GOT3 (cell line): ENCODE measurements around the gene EIF3I.

Experiments
- DNase-seq: peaks from one replicate; lab custom pipeline; 2025; ENCODE audit warnings: mixed read lengths; lab: John Stamatoyannopoulos, UW

The EIF3I gene

DNA sequence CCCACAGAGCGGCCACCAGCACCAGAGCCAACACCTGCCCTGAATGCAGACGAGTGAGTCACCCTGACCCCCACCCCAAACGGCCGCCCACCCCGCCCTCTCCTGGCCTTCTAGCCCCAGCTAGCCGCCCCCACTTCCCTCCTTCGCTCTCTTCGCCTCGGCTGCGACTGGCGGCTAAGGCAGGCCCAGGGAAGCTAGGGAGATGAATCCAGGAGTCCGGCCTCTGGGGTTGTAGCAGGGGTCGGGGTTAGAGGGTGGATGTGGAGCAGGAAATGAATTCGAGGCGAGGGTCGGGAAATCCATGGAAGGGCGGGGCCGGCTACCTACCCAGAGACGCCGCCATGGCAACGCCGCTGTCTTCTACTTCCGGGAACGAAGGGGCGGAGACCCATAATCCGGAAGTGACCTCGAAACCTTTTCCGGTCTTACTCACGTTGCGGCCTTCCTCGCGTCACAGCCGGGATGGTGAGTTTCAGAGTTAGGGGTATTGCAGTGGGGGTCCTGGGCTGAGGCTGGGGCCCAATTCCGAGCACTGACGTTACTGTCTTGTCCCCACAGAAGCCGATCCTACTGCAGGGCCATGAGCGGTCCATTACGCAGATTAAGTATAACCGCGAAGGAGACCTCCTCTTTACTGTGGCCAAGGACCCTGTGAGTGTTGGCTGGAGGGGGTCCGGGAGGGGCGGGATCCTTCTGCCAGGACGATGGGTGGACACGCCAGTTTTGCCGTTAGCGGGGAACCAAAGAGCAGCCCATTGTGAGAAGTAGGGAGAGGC, at the start of gene EIF3I, which contains the start of gene TMEM234:
Gene EIF3I, plus strand, starts transcription at position 428 of the 776 bp plus-strand sequence. Its CDS starts 35 bp downstream, at position 463.
Gene TMEM234, minus strand, starts transcription at position 374 of the 776 bp plus-strand sequence. Its CDS starts 31 bp downstream, at position 343.
- DNase-seq, result peak; percentile 70

DNA sequence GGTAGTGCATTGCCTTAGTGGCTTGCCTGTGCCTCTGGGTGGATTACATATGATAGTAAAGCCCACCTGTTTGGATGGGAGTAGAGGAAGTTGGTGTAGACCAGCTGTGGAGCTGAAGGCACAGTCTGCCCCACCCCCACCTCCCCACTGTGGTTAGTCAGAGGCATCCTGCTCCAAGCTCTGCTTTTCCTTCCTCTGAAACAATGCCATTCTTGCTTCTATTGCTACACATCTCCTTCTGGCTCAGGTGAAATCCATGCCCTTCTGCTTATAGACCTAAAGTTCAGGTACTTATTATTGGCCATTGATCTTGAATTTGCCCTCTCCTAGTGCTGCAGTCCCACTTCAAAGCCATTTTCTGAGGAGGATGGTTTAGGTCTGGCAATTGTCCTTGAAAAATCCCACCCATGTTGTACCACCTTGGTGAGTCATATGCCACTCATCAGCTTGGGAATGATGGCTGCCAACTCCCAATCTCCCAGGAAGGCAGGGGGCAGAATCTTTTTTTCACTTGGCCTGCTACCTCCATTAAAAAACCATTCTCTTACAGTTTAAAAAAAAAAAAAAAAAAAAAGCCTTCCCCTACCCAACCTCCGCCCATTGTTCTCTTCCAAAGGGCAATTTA, 49.5 kb upstream of the EIF3I start:
- DNase-seq, result no peak

DNA sequence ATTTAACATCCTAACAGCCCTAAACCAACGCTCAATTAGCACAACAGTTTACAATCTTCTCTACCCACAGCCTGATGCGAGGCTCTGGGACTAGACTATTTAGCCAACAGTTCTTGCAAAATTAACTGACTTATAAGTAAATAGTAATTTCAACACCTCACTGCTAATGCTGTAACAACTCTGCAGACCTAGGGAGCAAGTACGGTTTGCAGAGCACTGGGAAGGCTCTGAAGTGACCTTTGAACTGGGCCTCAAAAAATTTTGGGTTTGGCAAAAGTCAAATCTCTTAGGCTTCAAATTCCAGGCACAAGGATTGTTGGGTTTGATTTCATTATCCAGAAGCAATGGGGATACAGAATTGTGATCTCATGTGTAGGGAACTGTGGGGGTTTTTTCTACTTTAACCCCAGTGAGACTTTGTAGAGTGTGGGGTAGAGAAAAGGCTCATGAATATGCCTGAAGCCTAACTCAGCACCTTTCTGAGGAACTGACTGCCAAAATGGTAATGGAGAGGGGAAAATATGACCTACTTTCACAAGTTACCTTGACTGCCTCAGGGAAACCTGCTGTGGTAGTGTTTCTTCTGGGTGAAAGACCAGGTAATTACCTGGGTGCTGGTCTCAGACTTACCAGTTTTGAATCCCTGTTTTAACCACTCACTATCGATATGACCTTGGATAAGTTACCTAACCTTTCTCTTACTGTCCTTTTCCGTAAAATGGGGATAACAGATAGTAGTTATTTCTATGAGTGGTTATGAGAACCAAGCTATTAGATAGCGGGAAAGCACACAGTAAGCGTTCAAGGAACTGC, 43.6 kb upstream of the EIF3I start:
- no peak for DNase-seq

DNA sequence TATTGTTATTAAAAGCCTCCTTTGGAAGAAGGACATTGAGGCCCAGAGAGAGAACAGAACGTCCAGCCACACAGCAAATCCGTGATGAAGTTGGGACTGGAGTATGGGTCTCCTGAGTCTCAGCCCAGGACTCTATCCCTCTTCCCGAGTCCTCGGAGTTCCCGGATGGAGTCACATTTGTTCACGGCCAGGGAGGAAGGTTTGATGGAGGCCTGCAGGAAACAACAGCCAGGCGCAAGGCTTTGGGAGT, 43.1 kb upstream of the EIF3I start:
- no peak for DNase-seq

DNA sequence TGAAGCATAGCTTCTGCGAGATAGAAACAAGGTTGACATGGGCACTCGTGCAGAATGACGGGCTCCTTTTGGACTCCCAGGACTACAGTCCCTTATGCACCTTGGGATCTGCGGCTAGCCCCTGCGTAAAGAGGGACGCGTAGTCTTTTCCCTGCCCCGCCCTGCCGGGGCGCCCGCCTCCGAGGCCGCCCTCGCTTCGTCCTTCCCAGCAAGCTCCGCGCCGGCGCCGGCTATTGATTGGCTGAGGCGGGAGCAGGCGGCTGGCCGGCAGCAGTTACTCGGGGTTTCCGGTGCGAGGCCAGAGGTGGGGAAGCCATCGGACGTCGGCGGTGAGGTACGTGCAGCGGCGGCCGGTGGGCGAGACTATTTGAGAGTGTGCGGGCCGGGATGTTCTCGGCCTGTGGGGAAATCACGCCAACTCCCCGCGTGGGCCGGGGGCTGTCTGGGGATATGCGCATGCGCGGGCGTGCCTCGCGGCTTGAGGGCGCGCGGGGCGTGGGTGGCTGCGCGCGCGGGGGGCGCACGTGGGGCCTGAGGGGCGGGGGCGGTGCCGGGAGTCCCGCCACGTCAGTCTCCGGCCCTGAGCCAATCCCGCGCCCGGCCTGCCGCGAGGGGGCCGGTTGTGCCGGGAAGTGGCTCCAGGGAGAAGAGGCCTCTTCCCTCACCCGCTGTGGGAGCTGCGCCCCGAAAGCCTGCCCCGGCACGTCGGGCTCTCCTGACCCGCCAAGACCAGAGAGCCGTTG, 42.6 kb upstream of the EIF3I start, which contains the start of gene TXLNA:
Gene TXLNA, plus strand, starts transcription at position 233 of the 743 bp plus-strand sequence. CDS start 671 bp downstream, outside the sequence.
- DNase-seq, result peak; percentile 94

DNA sequence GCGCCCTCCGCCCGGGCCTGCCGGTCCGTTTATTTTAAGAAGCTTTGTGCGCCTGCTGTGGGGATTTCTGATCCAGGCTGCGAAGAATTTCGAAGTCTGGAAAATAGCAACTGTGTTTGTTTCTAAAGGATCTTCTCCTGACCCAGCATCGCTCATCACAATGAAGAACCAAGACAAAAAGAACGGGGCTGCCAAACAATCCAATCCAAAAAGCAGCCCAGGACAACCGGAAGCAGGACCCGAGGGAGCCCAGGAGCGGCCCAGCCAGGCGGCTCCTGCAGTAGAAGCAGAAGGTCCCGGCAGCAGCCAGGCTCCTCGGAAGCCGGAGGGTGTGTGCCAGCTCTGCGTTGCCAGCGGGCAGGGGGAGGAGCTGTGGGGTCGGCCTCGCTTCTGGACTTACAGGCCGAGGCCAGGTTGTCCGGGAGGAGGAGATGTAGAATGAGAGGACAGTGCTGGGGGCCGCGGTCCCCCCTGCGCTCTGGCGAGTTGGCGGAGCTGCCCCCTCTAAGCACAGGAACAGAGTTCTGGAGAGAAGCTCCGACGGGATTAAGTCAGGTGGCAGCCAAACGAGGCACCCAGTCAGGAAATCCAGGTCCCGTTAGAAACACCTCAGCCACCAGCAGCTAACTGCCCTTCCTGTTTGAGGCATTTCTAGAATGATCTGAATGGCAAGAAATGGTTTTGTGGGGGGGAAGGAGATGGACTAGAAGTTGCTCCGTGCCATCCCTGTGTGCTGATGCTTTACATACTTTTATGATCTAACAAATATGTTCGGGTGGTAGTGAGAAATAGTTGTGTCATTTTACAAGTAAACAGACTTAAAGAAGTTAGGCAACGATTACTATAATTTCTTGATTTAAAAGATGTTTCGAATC, 41.8 kb upstream of the EIF3I start:
- DNase-seq, result no peak

DNA sequence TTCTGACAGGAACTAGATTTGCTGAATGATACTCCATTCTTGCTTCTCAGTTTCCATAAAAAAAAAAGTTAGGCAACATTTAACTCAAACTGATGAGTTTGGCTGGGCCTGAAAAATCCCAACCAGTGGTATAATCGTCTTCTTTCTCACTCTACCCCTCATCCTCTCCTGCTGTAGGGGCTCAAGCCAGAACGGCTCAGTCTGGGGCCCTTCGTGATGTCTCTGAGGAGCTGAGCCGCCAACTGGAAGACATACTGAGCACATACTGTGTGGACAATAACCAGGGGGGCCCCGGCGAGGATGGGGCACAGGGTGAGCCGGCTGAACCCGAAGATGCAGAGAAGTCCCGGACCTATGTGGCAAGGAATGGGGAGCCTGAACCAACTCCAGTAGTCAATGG, 41.1 kb upstream of the EIF3I start:
- no peak for DNase-seq

DNA sequence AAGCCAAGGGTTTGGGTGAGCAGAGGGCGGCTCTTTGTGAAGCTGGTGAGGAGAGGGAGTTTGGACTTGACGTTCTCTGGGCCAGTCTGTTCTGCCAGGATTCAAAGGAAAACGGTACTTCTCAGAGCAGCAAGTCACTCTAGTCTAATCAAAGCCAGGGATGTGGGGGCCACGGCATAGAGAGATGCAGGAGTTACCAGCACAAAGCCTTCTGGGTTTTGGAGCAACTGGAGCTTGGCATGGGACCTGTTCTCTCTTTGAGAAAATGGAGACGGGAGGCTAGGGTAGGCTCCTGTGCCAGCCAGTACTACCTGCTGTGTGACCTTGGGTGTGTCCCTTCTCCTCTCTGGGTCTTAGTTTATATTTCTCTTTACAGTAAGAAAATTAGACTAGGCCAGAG, 40.6 kb upstream of the EIF3I start:
- no peak for DNase-seq

DNA sequence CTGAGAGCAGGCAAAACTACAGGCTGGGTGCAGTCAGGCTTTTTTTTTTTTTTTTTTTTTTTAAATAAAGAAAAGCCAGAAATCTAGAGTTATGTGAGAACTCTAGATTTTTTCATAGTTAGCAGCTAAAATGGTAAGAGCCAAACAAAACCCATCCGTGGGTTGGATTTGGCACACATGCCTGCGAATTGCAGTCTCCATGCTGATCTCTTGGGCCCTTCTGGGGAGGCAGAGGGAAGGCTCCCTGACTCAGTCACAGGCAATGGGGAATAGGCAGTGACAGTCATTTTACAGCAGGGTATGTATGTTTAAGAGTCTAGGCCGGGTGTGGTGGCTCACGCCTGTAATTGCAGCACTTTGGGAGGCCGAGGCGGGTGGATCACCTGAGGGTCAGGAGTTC, 40.1 kb upstream of the EIF3I start:
- DNase-seq, result no peak

DNA sequence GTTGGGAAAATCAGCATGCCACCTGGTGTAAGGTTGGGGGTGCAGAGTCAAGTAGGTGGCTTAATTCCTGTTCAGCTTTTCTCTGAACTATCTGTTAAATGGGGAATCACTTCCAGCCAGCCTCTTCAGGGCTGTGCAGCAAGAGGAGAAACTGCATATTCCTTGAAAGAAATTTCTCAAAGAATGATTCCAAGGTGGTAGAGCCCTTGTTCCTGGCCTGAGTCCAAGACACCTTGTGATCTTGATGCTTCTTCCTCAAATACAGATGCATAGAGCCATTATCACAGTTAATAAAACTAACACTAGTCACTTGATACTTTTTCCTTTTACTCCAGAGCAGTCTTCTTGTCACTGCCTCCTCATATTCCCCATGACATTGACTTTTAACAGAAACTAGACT, 37.6 kb upstream of the EIF3I start:
- no peak for DNase-seq

DNA sequence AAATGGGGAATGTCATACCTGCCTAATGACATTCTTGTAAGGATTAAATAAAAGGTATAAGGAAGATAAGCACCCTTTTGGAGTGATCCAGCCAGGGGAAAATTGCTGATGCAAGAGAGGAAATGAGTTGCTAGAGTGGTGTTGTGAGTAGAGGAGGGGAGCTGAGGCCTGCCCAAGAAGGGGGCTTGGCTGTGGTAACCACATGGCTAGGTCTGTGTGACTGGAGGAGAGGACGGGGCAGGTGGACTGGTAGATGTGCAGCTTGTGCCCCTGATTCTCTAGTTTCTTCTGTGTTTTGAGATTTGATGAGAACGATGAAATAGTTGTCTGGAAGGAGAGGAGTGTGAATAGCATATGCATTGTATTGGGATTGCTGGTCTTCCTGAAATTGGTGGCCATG, 36.1 kb upstream of the EIF3I start:
- no peak for DNase-seq

DNA sequence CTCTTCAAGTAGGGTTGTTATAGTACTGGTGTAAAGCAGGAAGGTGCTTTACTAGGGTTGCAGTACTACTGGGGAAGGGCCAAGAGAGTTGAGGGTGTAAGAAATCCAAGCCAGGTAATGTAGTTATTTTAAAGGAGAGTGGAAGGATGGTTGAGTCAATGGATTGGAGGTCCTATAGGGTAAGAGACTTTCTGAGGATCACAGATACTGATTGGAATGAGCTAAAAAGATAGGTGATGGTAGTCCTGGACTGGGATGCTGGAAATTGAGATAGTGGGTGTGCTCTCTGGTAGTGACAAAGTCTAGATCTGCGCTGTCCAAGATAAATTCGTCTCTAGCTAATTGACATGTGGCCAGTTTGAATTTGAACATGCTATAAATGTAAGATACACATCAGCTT, 35.7 kb upstream of the EIF3I start:
- no peak for DNase-seq

DNA sequence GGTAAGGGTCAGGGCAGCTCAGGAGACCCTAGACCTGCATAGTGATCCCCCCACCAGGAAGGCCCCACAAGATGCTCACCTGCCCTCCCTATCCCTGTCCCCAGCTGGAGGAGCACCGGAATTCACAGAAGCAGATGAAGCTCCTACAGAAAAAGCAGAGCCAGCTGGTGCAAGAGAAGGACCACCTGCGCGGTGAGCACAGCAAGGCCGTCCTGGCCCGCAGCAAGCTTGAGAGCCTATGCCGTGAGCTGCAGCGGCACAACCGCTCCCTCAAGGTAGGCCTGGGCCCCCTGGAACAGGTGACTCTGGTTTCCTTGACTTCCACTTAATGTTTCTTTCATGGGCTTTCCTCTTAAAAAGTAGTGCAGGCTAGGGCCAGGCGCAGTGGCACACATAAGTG, 34.4 kb upstream of the EIF3I start:
- DNase-seq, result no peak

DNA sequence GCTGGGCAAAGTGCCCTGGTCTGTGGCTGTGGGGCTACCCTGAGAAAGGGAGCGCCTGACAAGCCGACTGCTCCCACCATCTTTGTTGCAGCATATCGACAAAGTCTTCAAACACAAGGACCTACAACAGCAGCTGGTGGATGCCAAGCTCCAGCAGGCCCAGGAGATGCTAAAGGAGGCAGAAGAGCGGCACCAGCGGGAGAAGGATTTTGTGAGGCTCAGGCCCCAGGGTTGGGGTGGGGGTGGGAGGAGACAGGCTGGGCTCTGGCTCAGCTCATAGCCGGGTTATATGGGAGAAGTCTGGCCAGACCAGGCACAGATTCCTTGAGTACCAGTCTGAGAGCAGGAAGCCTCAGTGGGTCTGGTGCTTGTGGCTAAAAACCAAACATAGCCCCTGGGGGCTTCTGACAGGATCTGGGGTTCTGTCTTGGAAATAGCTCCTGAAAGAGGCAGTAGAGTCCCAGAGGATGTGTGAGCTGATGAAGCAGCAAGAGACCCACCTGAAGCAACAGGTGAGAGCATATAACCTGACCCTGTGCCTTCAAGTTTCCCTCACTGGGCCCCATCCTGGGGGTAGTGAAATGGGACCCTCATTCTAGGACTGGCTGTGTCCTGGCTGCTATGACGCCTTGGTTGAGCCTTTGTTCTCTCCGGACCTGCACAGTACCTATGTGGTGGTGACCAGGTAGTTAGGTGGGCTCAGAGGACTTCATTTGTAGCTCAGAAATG, 29.8 kb upstream of the EIF3I start:
- DNase-seq, result no peak

DNA sequence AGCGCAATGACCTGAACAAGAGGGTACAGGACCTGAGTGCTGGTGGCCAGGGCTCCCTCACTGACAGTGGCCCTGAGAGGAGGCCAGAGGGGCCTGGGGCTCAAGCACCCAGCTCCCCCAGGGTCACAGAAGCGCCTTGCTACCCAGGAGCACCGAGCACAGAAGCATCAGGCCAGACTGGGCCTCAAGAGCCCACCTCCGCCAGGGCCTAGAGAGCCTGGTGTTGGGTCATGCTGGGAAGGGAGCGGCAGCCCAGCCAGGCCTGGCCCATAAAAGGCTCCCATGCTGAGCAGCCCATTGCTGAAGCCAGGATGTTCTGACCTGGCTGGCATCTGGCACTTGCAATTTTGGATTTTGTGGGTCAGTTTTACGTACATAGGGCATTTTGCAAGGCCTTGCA, 27.2 kb upstream of the EIF3I start:
- no peak for DNase-seq

DNA sequence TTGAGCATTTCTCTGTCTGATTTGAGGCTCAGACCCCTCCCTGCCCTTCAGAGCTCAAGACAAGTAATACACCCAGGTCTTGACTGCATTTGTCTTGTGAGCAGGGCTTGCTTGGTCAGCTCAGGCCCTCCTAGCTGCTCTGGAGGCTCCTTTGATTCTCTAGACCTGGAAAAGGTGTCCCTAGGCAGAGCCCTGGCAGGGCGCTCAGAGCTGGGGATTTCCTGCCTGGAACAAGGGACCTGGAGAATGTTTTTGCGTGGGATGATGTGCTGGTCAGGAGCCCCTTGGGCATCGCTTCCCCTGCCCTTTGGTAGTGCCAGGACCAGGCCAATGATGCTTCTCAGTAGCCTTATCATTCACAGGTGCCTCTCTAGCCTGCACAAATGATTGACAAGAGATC, 26.7 kb upstream of the EIF3I start:
- no peak for DNase-seq

DNA sequence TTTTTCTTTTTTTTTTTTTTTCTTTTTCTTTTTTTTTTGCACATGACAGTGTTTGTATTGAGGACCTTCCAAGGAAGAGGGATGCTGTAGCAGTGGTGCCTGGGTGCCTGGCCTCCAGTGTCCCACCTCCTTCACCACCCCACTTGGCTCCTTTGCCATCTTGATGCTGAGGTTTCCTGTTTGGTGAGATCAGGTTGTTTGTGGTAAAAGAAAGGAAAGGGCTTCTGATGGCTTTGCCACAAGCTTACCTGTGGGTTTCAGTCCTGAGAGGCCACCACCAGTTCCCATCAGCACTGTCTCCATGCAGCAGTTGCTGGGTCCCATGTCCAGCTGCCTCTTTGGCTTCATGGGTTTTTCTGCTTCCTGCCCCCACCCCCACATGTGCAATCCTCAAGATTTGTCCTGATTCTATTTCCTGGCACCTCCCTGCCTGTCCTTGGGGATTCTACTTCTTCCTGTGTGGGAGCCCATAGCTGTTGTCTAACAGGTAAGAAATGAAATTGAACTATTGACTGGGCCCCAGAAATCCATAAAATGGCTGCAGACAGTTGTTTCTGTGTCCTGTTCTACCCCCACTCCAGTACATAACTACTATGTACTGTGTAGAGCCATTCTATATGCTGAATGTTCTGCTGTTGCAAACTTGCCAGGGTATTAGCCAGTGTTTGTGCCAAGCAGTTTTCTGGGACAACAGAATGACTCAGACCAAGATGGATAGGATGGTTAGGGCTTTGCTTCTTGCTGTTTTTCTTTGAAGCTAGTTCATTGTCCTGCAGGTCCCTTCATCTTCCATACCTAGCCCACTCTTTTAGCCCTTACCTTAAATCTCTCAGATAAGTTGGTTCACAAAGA, 26.0 kb upstream of the EIF3I start:
- no peak for DNase-seq

DNA sequence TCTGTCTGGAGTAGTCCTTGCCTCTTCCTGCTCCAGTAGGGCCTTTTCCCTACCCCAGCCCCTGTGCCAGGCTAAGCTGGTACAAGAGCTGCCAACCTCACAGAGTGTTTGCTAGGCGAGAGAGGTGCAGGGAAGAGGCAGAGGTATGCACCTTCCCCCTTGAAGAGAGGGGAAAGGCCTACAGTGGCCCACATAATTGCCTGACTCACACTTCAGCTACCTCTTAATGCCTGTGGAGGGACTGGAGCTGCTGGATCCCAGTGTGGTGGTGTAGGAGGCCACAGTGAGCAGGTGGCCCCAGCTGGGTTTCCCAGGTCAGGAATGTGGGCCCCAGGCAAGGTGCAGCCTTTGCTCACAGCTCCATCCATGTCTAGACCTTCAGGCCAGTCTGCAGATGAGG, 25.1 kb upstream of the EIF3I start:
- DNase-seq, result no peak

DNA sequence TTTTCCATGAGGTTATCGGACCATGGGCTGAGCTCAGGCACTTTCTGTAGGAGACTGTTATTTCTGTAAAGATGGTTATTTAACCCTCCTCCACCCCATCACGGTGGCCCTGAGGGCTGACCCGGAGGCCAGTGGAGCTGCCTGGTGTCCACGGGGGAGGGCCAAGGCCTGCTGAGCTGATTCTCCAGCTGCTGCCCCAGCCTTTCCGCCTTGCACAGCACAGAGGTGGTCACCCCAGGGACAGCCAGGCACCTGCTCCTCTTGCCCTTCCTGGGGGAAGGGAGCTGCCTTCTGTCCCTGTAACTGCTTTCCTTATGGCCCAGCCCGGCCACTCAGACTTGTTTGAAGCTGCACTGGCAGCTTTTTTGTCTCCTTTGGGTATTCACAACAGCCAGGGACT, 24.4 kb upstream of the EIF3I start:
- DNase-seq, result no peak
